Measurements from ENCODE around the gene STRA8.

The STRA8 gene

GRCh38 chr7:135242096-135242684, 8.6 kb downstream of the STRA8 start:
- H3K4me3 Mint-ChIP-seq = no peak overlapping the region
- no peaks in the 10 kb centered on the region for H3K36me3 Mint-ChIP-seq (ENCODE audit: low read depth)
- peak overlapping the region in 1 of 3 experiments; percentile 13 for H3K27ac Mint-ChIP-seq
- no peaks in the 10 kb centered on the region for H3K9me3 Mint-ChIP-seq
- TF ChIP-seq CTCF (IDR thresholded peaks at IDR 0.05; ENCODE audit: unreplicated experiment in 3 of 3) = no peak
- no peaks in the 10 kb centered on the region for H3K27me3 Mint-ChIP-seq (ENCODE audit: low read depth)
- H3K4me1 Mint-ChIP-seq = peaks cover 17% of the 10 kb centered on the region

GRCh38 chr7:135245226-135246190, 11.9 kb downstream of the STRA8 start:
- Mint-ChIP-seq H3K27ac (no peak overlapping the region), H3K4me3 (no peak overlapping the region), H3K36me3 (ENCODE audit: low read depth) (no peaks in the 10 kb centered on the region), H3K4me1 (peaks cover 1% of the 10 kb centered on the region), H3K9me3 (no peaks in the 10 kb centered on the region), H3K27me3 (ENCODE audit: low read depth) (peaks cover 4% of the 10 kb centered on the region)
- TF ChIP-seq CTCF (IDR thresholded peaks at IDR 0.05; ENCODE audit: unreplicated experiment in 3 of 3) = no peak

GRCh38 chr7:135246191-135246825, 12.7 kb downstream of the STRA8 start:
- Mint-ChIP-seq H3K27ac (no peak overlapping the region), H3K9me3 (no peaks in the 10 kb centered on the region), H3K36me3 (ENCODE audit: low read depth) (no peaks in the 10 kb centered on the region), H3K27me3 (ENCODE audit: low read depth) (peaks cover 4% of the 10 kb centered on the region), H3K4me3 (no peak overlapping the region), H3K4me1 (no peaks in the 10 kb centered on the region)
- TF ChIP-seq CTCF (IDR thresholded peaks at IDR 0.05; ENCODE audit: unreplicated experiment in 3 of 3) = no peak

- TF ChIP-seq CTCF (IDR thresholded peaks at IDR 0.05; ENCODE audit: unreplicated experiment in 3 of 3) = no peak
- Mint-ChIP-seq H3K4me1 (no peaks in the 10 kb centered on the region), H3K27ac (no peak overlapping the region), H3K27me3 (ENCODE audit: low read depth) (peaks cover 4% of the 10 kb centered on the region), H3K4me3 (no peak overlapping the region), H3K9me3 (no peaks in the 10 kb centered on the region), H3K36me3 (ENCODE audit: low read depth) (no peaks in the 10 kb centered on the region)
Measured at GRCh38 chr7:135247746-135248471, 14.3 kb downstream of the STRA8 start.

GRCh38 chr7:135248546-135248945, 14.9 kb downstream of the STRA8 start:
- H3K27me3 Mint-ChIP-seq (ENCODE audit: low read depth) = peaks cover 4% of the 10 kb centered on the region
- H3K27ac Mint-ChIP-seq = no peak overlapping the region
- no peaks in the 10 kb centered on the region for H3K36me3 Mint-ChIP-seq (ENCODE audit: low read depth)
- no peak overlapping the region for H3K4me3 Mint-ChIP-seq
- H3K4me1 Mint-ChIP-seq = no peaks in the 10 kb centered on the region
- H3K9me3 Mint-ChIP-seq = no peaks in the 10 kb centered on the region
- no peak for TF ChIP-seq CTCF (IDR thresholded peaks at IDR 0.05; ENCODE audit: unreplicated experiment in 3 of 3)

Measured in nephron (organoid).